Measurements from ENCODE around the gene TRIM17. TPM values are rescaled to one million over a fixed set of nuclear protein-coding genes. Genes with fewer than 3 reads are reported as not detected.
A peak's percentile ranks its signal among the peaks of the same experiment; 100 is the strongest.

Gene TRIM17
- total and polyA plus RNA-seq, 2 of the 8 experiments (the other 6 are each of a cell fraction or from before 2014, with no cell fraction given): 1.1 to 2.2 TPM

DNA sequence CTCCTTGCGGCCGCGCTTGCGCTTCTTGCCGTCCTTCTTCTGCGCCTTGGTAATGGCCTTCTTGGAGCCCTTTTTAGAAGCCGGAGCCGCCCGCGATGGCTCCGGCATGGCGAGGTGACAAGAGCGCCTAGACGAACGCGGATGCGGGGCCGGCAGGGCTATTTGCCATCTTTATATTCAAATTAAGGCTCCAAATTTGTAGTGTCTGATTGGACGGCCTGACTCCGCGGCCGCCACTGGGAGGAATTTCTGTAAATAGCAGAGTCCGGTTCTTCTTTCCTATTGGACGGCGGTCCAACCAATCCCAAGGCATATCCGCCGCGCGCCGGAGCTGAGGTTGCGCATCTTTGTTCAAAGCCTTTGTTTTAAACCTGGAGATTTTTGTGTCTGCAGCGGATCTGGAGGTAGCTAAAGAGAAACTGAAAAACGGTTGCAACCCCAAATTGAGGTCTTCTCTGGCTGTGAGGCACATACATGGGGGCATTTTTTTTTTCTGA, 47.9 kb upstream of the TRIM17 start (continued):
- TF ChIP-seq CTCF (IDR thresholded peaks at IDR 0.05; ENCODE audit: control extremely low read depth in 1 of 3, insufficient read depth in 1 of 3, low read depth in 1 of 3, low read length in 3 of 3) (no peak; a peak in 1 of 4 replicates), JUND (IDR thresholded peaks at IDR 0.05; ENCODE audit: low read length) (no peak), SP1 (IDR thresholded peaks at IDR 0.05; ENCODE audit: low read depth, low read length) (peak; percentile 79; the same call in 1 of the 2 replicates), FOSL1 (IDR thresholded peaks at IDR 0.05; ENCODE audit: insufficient read depth, low read depth, low read length) (no peak), KDM4A (IDR thresholded peaks at IDR 0.05; ENCODE audit: low read depth, low read length, severe bottlenecking) (peak; percentile 49), NANOG (IDR thresholded peaks at IDR 0.05; ENCODE audit: insufficient read depth, low read depth, low read length, poor library complexity, severe bottlenecking) (no peak), MAX (IDR thresholded peaks at IDR 0.05) (peak; percentile 8; the same call in 1 of the 2 replicates), ASH2L (IDR thresholded peaks at IDR 0.05; ENCODE audit: low read length) (no peak), GTF2F1 (IDR thresholded peaks at IDR 0.05; ENCODE audit: borderline replicate concordance, low read depth, low read length) (no peak), CTBP2 (IDR thresholded peaks at IDR 0.05; ENCODE audit: borderline replicate concordance, insufficient read depth, insufficient read length, low read length) (no peak), BCL11A (IDR thresholded peaks at IDR 0.05; ENCODE audit: low read depth in 2 of 2, low read length in 2 of 2) (no peak), RBBP5 (IDR thresholded peaks at IDR 0.05; ENCODE audit: borderline replicate concordance, low read depth, low read length) (no peak), SRF (IDR thresholded peaks at IDR 0.05; ENCODE audit: low read depth, low read length) (no peak), BACH1 (IDR thresholded peaks at IDR 0.05; ENCODE audit: low read length) (no peak), RFX5 (IDR thresholded peaks at IDR 0.05; ENCODE audit: borderline replicate concordance, low read depth, low read length) (no peak)
- TF ChIP-seq, protein P1, sequence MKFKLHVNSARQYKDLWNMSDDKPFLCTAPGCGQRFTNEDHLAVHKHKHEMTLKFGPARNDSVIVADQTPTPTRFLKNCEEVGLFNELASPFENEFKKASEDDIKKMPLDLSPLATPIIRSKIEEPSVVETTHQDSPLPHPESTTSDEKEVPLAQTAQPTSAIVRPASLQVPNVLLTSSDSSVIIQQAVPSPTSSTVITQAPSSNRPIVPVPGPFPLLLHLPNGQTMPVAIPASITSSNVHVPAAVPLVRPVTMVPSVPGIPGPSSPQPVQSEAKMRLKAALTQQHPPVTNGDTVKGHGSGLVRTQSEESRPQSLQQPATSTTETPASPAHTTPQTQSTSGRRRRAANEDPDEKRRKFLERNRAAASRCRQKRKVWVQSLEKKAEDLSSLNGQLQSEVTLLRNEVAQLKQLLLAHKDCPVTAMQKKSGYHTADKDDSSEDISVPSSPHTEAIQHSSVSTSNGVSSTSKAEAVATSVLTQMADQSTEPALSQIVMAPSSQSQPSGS (IDR thresholded peaks at IDR 0.05; ENCODE audit: low read length): no peak
